ENCODE data around the gene EGFL7. TPM values are rescaled to one million over a fixed set of nuclear protein-coding genes. Genes with fewer than 3 reads are reported as not detected.

EGFL7 gene
- total and polyA plus RNA-seq, 2 of the 13 experiments (the other 11 are each of a cell fraction or from before 2014, with no cell fraction given) = 0.20 to 5.1 TPM

DNA sequence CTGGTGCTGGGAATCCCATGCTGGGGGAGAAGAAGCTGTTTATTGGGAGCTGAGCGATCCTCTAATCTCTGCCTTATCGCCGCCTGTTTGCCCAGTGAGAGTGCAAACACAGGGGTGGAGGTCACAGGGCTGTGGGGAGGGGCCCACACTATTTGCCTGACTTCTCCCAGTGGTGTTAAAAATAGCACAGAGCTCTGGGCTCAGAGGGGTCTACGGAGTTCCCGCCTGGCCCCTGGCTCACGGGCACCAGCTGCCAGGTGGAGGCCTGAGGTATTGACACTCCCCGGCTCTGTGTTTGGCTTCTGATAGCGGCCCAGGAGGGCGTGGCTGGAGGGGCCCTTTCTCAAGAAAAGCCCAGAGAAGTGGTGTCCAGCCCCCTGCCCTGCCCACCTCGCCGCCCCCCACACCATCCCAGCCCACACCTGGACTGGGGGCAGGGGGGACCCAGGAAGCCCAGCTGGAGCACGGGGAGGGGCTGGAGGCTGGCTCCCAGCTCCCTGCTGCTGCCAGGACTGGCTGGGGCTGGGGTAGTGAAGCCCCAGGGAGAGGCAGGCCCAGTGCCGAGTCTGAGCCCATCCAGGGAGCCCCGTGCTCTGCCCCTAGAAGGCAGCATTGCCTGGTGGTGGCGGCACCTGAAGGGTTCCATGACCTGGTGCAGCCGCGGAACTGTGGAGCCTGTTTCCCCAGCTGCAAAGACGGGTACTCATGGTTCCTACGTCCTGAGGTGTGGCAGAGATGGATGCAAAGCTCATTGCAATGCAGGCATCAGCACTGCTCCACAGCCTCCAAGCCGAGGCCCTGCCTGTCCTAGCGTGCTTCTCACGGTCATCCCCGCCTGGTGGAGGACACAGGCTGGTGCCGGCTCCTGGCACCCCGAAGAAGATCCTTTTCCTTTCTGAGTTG, 35.7 kb upstream of the EGFL7 start (continued):
- TF ChIP-seq, protein P1, sequence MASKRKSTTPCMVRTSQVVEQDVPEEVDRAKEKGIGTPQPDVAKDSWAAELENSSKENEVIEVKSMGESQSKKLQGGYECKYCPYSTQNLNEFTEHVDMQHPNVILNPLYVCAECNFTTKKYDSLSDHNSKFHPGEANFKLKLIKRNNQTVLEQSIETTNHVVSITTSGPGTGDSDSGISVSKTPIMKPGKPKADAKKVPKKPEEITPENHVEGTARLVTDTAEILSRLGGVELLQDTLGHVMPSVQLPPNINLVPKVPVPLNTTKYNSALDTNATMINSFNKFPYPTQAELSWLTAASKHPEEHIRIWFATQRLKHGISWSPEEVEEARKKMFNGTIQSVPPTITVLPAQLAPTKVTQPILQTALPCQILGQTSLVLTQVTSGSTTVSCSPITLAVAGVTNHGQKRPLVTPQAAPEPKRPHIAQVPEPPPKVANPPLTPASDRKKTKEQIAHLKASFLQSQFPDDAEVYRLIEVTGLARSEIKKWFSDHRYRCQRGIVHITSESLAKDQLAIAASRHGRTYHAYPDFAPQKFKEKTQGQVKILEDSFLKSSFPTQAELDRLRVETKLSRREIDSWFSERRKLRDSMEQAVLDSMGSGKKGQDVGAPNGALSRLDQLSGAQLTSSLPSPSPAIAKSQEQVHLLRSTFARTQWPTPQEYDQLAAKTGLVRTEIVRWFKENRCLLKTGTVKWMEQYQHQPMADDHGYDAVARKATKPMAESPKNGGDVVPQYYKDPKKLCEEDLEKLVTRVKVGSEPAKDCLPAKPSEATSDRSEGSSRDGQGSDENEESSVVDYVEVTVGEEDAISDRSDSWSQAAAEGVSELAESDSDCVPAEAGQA (IDR thresholded peaks at IDR 0.05; ENCODE audit: low read depth) = no peak
- TF ChIP-seq, protein P1 (CRISPR knock-in tag; IDR thresholded peaks at IDR 0.05; ENCODE audit: borderline replicate concordance) = no peak
- no peak for TF ChIP-seq ZNF253 (CRISPR knock-in tag; IDR thresholded peaks at IDR 0.05; ENCODE audit: borderline replicate concordance)
- no peak for TF ChIP-seq SYNCRIP (IDR thresholded peaks at IDR 0.05; ENCODE audit: insufficient read depth, low read depth, low read length)
- TF ChIP-seq, protein P2, sequence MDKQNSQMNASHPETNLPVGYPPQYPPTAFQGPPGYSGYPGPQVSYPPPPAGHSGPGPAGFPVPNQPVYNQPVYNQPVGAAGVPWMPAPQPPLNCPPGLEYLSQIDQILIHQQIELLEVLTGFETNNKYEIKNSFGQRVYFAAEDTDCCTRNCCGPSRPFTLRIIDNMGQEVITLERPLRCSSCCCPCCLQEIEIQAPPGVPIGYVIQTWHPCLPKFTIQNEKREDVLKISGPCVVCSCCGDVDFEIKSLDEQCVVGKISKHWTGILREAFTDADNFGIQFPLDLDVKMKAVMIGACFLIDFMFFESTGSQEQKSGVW (CRISPR knock-in tag; IDR thresholded peaks at IDR 0.05; ENCODE audit: borderline replicate concordance) = no peak
- TF ChIP-seq ZNF652 (CRISPR knock-in tag; IDR thresholded peaks at IDR 0.05; ENCODE audit: borderline replicate concordance, low read depth) = no peak
- TF ChIP-seq, protein P3, sequence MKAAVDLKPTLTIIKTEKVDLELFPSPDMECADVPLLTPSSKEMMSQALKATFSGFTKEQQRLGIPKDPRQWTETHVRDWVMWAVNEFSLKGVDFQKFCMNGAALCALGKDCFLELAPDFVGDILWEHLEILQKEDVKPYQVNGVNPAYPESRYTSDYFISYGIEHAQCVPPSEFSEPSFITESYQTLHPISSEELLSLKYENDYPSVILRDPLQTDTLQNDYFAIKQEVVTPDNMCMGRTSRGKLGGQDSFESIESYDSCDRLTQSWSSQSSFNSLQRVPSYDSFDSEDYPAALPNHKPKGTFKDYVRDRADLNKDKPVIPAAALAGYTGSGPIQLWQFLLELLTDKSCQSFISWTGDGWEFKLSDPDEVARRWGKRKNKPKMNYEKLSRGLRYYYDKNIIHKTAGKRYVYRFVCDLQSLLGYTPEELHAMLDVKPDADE (CRISPR knock-in tag; IDR thresholded peaks at IDR 0.05) = no peak
- no peak for TF ChIP-seq SNRNP70 (IDR thresholded peaks at IDR 0.05; ENCODE audit: low read depth, low read length)
- no peak for TF ChIP-seq LCORL (IDR thresholded peaks at IDR 0.05)
- TF ChIP-seq LCORL (CRISPR knock-in tag; IDR thresholded peaks at IDR 0.05) = peak; percentile 74; the same call in 1 of the 2 replicates
- peak; percentile 77; the same call in 1 of the 2 replicates for TF ChIP-seq ZFP1 (CRISPR knock-in tag; IDR thresholded peaks at IDR 0.05)
- TF ChIP-seq XBP1 (CRISPR knock-in tag; IDR thresholded peaks at IDR 0.05) = no peak
- TF ChIP-seq ZNF83 (CRISPR knock-in tag; IDR thresholded peaks at IDR 0.05; ENCODE audit: borderline replicate concordance) = no peak
- TF ChIP-seq U2AF1 (optimal IDR thresholded peaks at IDR 0.05; ENCODE audit: low read depth, low read length) = no peak
- TF ChIP-seq DNMT1 (CRISPR knock-in tag; IDR thresholded peaks at IDR 0.05) = no peak
- TF ChIP-seq ZFP36L1 (CRISPR knock-in tag; IDR thresholded peaks at IDR 0.05) = no peak
- TF ChIP-seq ZNF160 (CRISPR knock-in tag; IDR thresholded peaks at IDR 0.05) = peak; percentile 13; the same call in 1 of the 2 replicates
- TF ChIP-seq RXRB (CRISPR knock-in tag; IDR thresholded peaks at IDR 0.05; ENCODE audit: borderline replicate concordance) = peak; percentile 93
- no peak for TF ChIP-seq THYN1 (CRISPR knock-in tag; IDR thresholded peaks at IDR 0.05; ENCODE audit: borderline replicate concordance, low read depth)
- TF ChIP-seq SATB2 (CRISPR knock-in tag; IDR thresholded peaks at IDR 0.05) = no peak
- 0 out of 2 replicates have a peak, but pooled peaks have one; percentile 59 for TF ChIP-seq ZNF335 (CRISPR knock-in tag; IDR thresholded peaks at IDR 0.05)
- peak; percentile 74; the same call in 1 of the 2 replicates for TF ChIP-seq FOXK1 (CRISPR knock-in tag; IDR thresholded peaks at IDR 0.05; ENCODE audit: borderline replicate concordance, low read depth)
- TF ChIP-seq ZNF10 (CRISPR knock-in tag; IDR thresholded peaks at IDR 0.05; ENCODE audit: borderline replicate concordance, low read depth) = no peak

Data from HepG2 (cell line).